ENCODE data around the gene ADAMTSL3. TPM values are rescaled to one million over a fixed set of nuclear protein-coding genes. Genes with fewer than 3 reads are reported as not detected.

The ADAMTSL3 gene
- total and polyA plus RNA-seq, 7 experiments from 2014 or later, result not detected

GRCh38 chr15:83929619-83930018 lies 275.7 kb downstream of the ADAMTSL3 start:
- Histone ChIP-seq H3K9me3 (ENCODE audit: control insufficient read depth in 2 of 3, low read length in 3 of 3) (no peaks in the 10 kb centered on the region), H3K36me3 (ENCODE audit: control insufficient read depth in 2 of 3, insufficient read depth in 3 of 3, low read length in 3 of 3) (no peaks in the 10 kb centered on the region), H3K4me1 (ENCODE audit: control insufficient read depth in 2 of 2, insufficient read depth in 2 of 2, low read length in 2 of 2) (no peaks in the 10 kb centered on the region), H3K4me3 (ENCODE audit: low read length) (no peak overlapping the region), H3K27me3 (ENCODE audit: control insufficient read depth in 2 of 2, insufficient read depth in 2 of 2, low read length in 2 of 2) (no peaks in the 10 kb centered on the region), H3K27ac (ENCODE audit: low read depth, low read length) (no peak overlapping the region)
- peak overlapping the region in 1 of 9 donors; percentile 68 for H3K27ac Mint-ChIP-seq
- H3K4me3 Mint-ChIP-seq, result peak overlapping the region in 1 of 10 donors; percentile 54
- POLR2A ChIA-PET, result no interaction called here
- peaks cover 3 to 28% (median 13%) of the 10 kb centered on the region in 5 donors for H3K27me3 Mint-ChIP-seq
- H3K9me3 Mint-ChIP-seq, result peaks cover 0 to 21% (median 5%) of the 10 kb centered on the region in 11 donors
- ATAC-seq (no peak), DNase-seq (no peak)
- intact Hi-C loops (cut with micrococcal nuclease), result no loop called here
- H3K4me1 Mint-ChIP-seq, result peaks cover 0 to 25% (median 0%) of the 10 kb centered on the region in 7 donors
- CTCF ChIA-PET, result no interaction called here
- H3K36me3 Mint-ChIP-seq, result peaks cover 0 to 7% (median 0%) of the 10 kb centered on the region in 5 donors

GRCh38 chr15:83930392-83931212 lies 276.7 kb downstream of the ADAMTSL3 start:
- no peaks in the 10 kb centered on the region for H3K9me3 ChIP-seq (ENCODE audit: control insufficient read depth in 2 of 3, low read length in 3 of 3)
- H3K4me1 ChIP-seq (ENCODE audit: control insufficient read depth in 2 of 2, insufficient read depth in 2 of 2, low read length in 2 of 2), result no peaks in the 10 kb centered on the region
- ATAC-seq (no peak), DNase-seq (no peak)
- POLR2A ChIA-PET, result no interaction called here
- no peaks in the 10 kb centered on the region for H3K36me3 ChIP-seq (ENCODE audit: control insufficient read depth in 2 of 3, insufficient read depth in 3 of 3, low read length in 3 of 3)
- H3K9me3 Mint-ChIP-seq, result peaks cover 0 to 29% (median 7%) of the 10 kb centered on the region in 11 donors
- H3K36me3 Mint-ChIP-seq, result peaks cover 0 to 7% (median 0%) of the 10 kb centered on the region in 5 donors
- intact Hi-C loops (cut with micrococcal nuclease), result no loop called here
- H3K27ac Mint-ChIP-seq, result no peak overlapping the region
- CTCF ChIA-PET, result no interaction called here
- no peak overlapping the region for H3K4me3 Mint-ChIP-seq
- H3K27ac ChIP-seq (ENCODE audit: low read depth, low read length), result no peak overlapping the region
- peaks cover 0 to 25% (median 0%) of the 10 kb centered on the region in 7 donors for H3K4me1 Mint-ChIP-seq
- H3K27me3 Mint-ChIP-seq, result peaks cover 5 to 28% (median 13%) of the 10 kb centered on the region in 5 donors
- H3K4me3 ChIP-seq (ENCODE audit: low read length), result no peak overlapping the region
- no peaks in the 10 kb centered on the region for H3K27me3 ChIP-seq (ENCODE audit: control insufficient read depth in 2 of 2, insufficient read depth in 2 of 2, low read length in 2 of 2)

DNA sequence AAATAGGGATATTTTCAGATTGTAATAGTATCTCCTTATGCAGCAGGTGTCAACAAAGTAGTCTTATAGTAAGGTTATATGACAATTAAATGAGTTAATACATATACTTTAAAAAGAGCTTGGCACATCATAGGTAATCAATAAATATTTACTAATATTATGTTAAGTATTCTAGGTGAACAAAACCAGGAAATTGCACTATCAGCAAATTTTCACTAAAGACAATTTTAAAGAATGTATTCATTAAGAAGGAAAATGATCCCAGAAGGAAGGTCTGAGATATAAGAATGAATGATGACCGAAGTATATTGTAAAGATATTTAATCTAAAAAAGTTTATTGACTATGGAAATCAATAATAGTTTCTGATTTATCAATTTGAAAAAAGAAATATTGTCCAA lies 281.9 kb downstream of the ADAMTSL3 start:
- DNase-seq, result no peak

GRCh38 chr15:83940136-83940535 lies 286.2 kb downstream of the ADAMTSL3 start:
- Histone ChIP-seq H3K4me3 (ENCODE audit: low read length) (no peak overlapping the region), H3K27me3 (ENCODE audit: control insufficient read depth in 2 of 2, insufficient read depth in 2 of 2, low read length in 2 of 2) (no peaks in the 10 kb centered on the region), H3K4me1 (ENCODE audit: control insufficient read depth in 2 of 2, insufficient read depth in 2 of 2, low read length in 2 of 2) (no peaks in the 10 kb centered on the region), H3K27ac (ENCODE audit: low read depth, low read length) (no peak overlapping the region), H3K9me3 (ENCODE audit: control insufficient read depth in 2 of 3, low read length in 3 of 3) (no peaks in the 10 kb centered on the region), H3K36me3 (ENCODE audit: control insufficient read depth in 2 of 3, insufficient read depth in 3 of 3, low read length in 3 of 3) (no peaks in the 10 kb centered on the region)
- Mint-ChIP-seq H3K9me3 (peaks cover 0 to 10% (median 0%) of the 10 kb centered on the region in 11 donors), H3K4me3 (no peak overlapping the region), H3K4me1 (no peaks in the 10 kb centered on the region), H3K36me3 (no peaks in the 10 kb centered on the region), H3K27me3 (peaks cover 0 to 32% (median 18%) of the 10 kb centered on the region in 5 donors), H3K27ac (no peak overlapping the region)
- intact Hi-C loops (cut with micrococcal nuclease), result no loop called here
- ATAC-seq (no peak), DNase-seq (no peak)
- ChIA-PET CTCF (no interaction called here), POLR2A (no interaction called here)

More for the DNA sequence above, 281.9 kb downstream of the ADAMTSL3 start:
- no peaks in the 10 kb centered on the region for H3K9me3 ChIP-seq (ENCODE audit: control insufficient read depth in 2 of 3, low read length in 3 of 3)
- Mint-ChIP-seq H3K27ac (no peak overlapping the region), H3K4me1 (no peaks in the 10 kb centered on the region), H3K36me3 (peaks cover 0 to 4% (median 0%) of the 10 kb centered on the region in 5 donors), H3K9me3 (peaks cover 0 to 29% (median 7%) of the 10 kb centered on the region in 11 donors), H3K4me3 (no peak overlapping the region), H3K27me3 (peaks cover 6 to 24% (median 16%) of the 10 kb centered on the region in 5 donors)
- H3K27me3 ChIP-seq (ENCODE audit: control insufficient read depth in 2 of 2, insufficient read depth in 2 of 2, low read length in 2 of 2), result no peaks in the 10 kb centered on the region
- ATAC-seq, result no peak
- intact Hi-C loops (cut with micrococcal nuclease), result no loop called here
- CTCF ChIA-PET, result no interaction called here
- no peak overlapping the region for H3K27ac ChIP-seq (ENCODE audit: low read depth, low read length)
- no peaks in the 10 kb centered on the region for H3K36me3 ChIP-seq (ENCODE audit: control insufficient read depth in 2 of 3, insufficient read depth in 3 of 3, low read length in 3 of 3)
- no peaks in the 10 kb centered on the region for H3K4me1 ChIP-seq (ENCODE audit: control insufficient read depth in 2 of 2, insufficient read depth in 2 of 2, low read length in 2 of 2)
- no peak overlapping the region for H3K4me3 ChIP-seq (ENCODE audit: low read length)
- POLR2A ChIA-PET, result no interaction called here

GRCh38 chr15:83943043-83943442 lies 289.1 kb downstream of the ADAMTSL3 start:
- no peak overlapping the region for H3K27ac Mint-ChIP-seq
- ATAC-seq (no peak), DNase-seq (no peak)
- intact Hi-C loops (cut with micrococcal nuclease), result no loop called here
- no peaks in the 10 kb centered on the region for H3K4me1 Mint-ChIP-seq
- H3K9me3 Mint-ChIP-seq, result peaks cover 0 to 6% (median 0%) of the 10 kb centered on the region in 11 donors
- peaks cover 0 to 24% (median 13%) of the 10 kb centered on the region in 5 donors for H3K27me3 Mint-ChIP-seq
- no peak overlapping the region for H3K27ac ChIP-seq (ENCODE audit: low read depth, low read length)
- no peaks in the 10 kb centered on the region for H3K4me1 ChIP-seq (ENCODE audit: control insufficient read depth in 2 of 2, insufficient read depth in 2 of 2, low read length in 2 of 2)
- ChIA-PET POLR2A (no interaction called here), CTCF (no interaction called here)
- no peaks in the 10 kb centered on the region for H3K27me3 ChIP-seq (ENCODE audit: control insufficient read depth in 2 of 2, insufficient read depth in 2 of 2, low read length in 2 of 2)
- no peaks in the 10 kb centered on the region for H3K9me3 ChIP-seq (ENCODE audit: control insufficient read depth in 2 of 3, low read length in 3 of 3)
- H3K36me3 Mint-ChIP-seq, result no peaks in the 10 kb centered on the region
- no peaks in the 10 kb centered on the region for H3K36me3 ChIP-seq (ENCODE audit: control insufficient read depth in 2 of 3, insufficient read depth in 3 of 3, low read length in 3 of 3)
- H3K4me3 ChIP-seq (ENCODE audit: low read length), result no peak overlapping the region
- H3K4me3 Mint-ChIP-seq, result no peak overlapping the region

GRCh38 chr15:83943849-83944404 lies 290.0 kb downstream of the ADAMTSL3 start:
- no peaks in the 10 kb centered on the region for H3K36me3 Mint-ChIP-seq
- H3K27ac Mint-ChIP-seq, result no peak overlapping the region
- DNase-seq, result no peak
- H3K27me3 Mint-ChIP-seq, result peaks cover 0 to 24% (median 13%) of the 10 kb centered on the region in 5 donors
- H3K4me1 Mint-ChIP-seq, result no peaks in the 10 kb centered on the region
- intact Hi-C loops (cut with micrococcal nuclease), result no loop called here
- Histone ChIP-seq H3K27ac (ENCODE audit: low read depth, low read length) (no peak overlapping the region), H3K27me3 (ENCODE audit: control insufficient read depth in 2 of 2, insufficient read depth in 2 of 2, low read length in 2 of 2) (no peaks in the 10 kb centered on the region), H3K4me3 (ENCODE audit: low read length) (no peak overlapping the region), H3K9me3 (ENCODE audit: control insufficient read depth in 2 of 3, low read length in 3 of 3) (no peaks in the 10 kb centered on the region), H3K4me1 (ENCODE audit: control insufficient read depth in 2 of 2, insufficient read depth in 2 of 2, low read length in 2 of 2) (no peaks in the 10 kb centered on the region), H3K36me3 (ENCODE audit: control insufficient read depth in 2 of 3, insufficient read depth in 3 of 3, low read length in 3 of 3) (no peaks in the 10 kb centered on the region)
- peaks cover 0 to 6% (median 0%) of the 10 kb centered on the region in 11 donors for H3K9me3 Mint-ChIP-seq
- no peak overlapping the region for H3K4me3 Mint-ChIP-seq
- no peak for ATAC-seq
- CTCF ChIA-PET, result no interaction called here
- POLR2A ChIA-PET, result no interaction called here
